DOHH2 (cell line): ENCODE results near the gene GALE.

Source experiments
- H3F3A ChIP-seq: fragments of 200-600 bp; sonication (generic), shearing (Covaris generic); 2 replicates; pipeline ENCODE4 v1.6.0; 2016; ENCODE audit warnings: antibody characterized with exemption, mild to moderate bottlenecking; ENCODE audit not compliant: control insufficient read depth, insufficient read depth
- H3K27ac ChIP-seq: fragments of 200-600 bp; sonication (generic); 2 replicates; pipeline ENCODE4 v1.5.1; 2014; ENCODE audit warnings: low read depth, mild to moderate bottlenecking, low read length, moderate library complexity
- H3K27me3 ChIP-seq: fragments of 200-600 bp; sonication (generic); 2 replicates; pipeline ENCODE4 v1.6.1; 2014; ENCODE audit warnings: mild to moderate bottlenecking, low read length, mixed read lengths; ENCODE audit not compliant: control insufficient read depth
- H3K36me3 ChIP-seq: fragments of 200-600 bp; sonication (generic); 2 replicates; pipeline ENCODE4 v1.6.1; 2014; ENCODE audit warnings: mild to moderate bottlenecking, low read length, moderate library complexity, mixed read lengths; ENCODE audit not compliant: control insufficient read depth
- H3K4me1 ChIP-seq: fragments of 200-600 bp; sonication (generic); 2 replicates; pipeline ENCODE4 v1.6.1; 2014; ENCODE audit warnings: mild to moderate bottlenecking, low read length, mixed read lengths; ENCODE audit not compliant: control insufficient read depth
- H3K4me2 ChIP-seq: fragments of 200-600 bp; sonication (generic); 2 replicates; pipeline ENCODE4 v1.6.0; 2014; ENCODE audit warnings: mild to moderate bottlenecking, low read length, moderate library complexity
- H3K4me3 ChIP-seq: fragments of 200-600 bp; sonication (generic); 2 replicates; pipeline ENCODE4 v1.5.1; 2014; ENCODE audit warnings: mild to moderate bottlenecking, low read length, mixed read lengths
- H3K79me2 ChIP-seq: fragments of 200-600 bp; sonication (generic); 2 replicates; pipeline ENCODE4 v1.6.1; 2014; ENCODE audit warnings: mild to moderate bottlenecking, low read length, mixed read lengths; ENCODE audit not compliant: control insufficient read depth
- H3K9me2 ChIP-seq: fragments of 200-600 bp; sonication (generic); replicated peaks from 2 replicates; pipeline ENCODE4 v1.6.1; 2014; ENCODE audit warnings: mild to moderate bottlenecking, low read length, mixed read lengths; ENCODE audit not compliant: control insufficient read depth
- H3K9me3 ChIP-seq: fragments of 200-600 bp; sonication (generic); 2 replicates; pipeline ENCODE4 v1.6.1; 2014; ENCODE audit warnings: antibody characterized with exemption, low read length, mixed read lengths; ENCODE audit not compliant: control insufficient read depth, insufficient read depth
- H4K20me1 ChIP-seq: fragments of 200-600 bp; sonication (generic); 2 replicates; pipeline ENCODE4 v1.6.0; 2014; ENCODE audit warnings: low read depth, mild to moderate bottlenecking, antibody characterized with exemption, low read length, moderate library complexity; ENCODE audit not compliant: control insufficient read depth, insufficient read depth
- EZH2phosphoT487 ChIP-seq: fragments of 200-600 bp; sonication (generic); IDR thresholded peaks from 2 replicates; pipeline ENCODE4 v1.6.1; 2017; ENCODE audit warnings: borderline replicate concordance, mild to moderate bottlenecking, antibody characterized with exemption, low read length, moderate library complexity, mixed read lengths
- TF ChIP-seq, protein P1 (sequence below): fragments of 200-600 bp; sonication (generic); IDR thresholded peaks from one replicate; pipeline ENCODE4 v1.5.1; 2014; ENCODE audit warnings: antibody characterized with exemption, mild to moderate bottlenecking, low read depth, low read length; ENCODE audit not compliant: poor library complexity, severe bottlenecking

GALE gene

DNA sequence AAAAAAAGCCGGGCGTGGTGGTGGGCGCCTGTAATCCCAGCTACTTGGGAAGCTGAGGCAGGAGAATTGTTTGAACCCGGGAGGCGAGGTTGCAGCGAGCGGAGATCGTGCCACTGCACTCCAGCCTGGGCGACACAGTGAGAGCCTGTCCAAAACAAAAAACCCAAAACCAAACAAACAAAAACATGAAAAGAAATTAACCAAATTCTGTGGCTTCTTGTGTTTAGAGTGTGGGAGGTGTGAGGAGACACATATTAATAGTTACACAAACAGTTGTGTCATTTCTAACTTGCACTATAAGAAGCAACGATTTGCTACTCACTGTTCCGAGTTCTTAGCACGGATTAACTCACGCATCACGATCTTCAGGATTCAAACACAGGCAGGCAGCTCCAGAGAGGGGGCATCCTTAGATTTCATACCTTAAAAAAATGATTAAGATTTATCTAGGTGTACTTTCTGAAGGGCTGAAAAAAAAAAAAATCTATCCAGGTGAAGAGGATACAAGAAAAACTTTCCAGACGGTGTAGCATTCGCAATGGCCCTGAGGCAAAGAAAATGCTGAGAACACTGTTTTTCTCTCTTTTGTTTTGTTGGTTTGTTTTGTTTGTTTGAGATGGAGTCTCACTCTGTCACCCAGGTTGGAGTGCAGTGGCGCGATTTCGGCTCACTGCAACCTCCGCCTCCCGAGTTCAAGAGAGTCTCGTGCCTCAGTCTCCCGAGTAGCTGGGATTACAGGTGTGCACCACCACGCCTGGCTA, 25.4 kb upstream of the GALE start:
- peaks cover 6% of the 10 kb centered on the region; the same call in 1 of the 2 replicates for H3F3A ChIP-seq
- H3K4me3 ChIP-seq = peak overlapping the region; percentile 96
- no peak for TF ChIP-seq EZH2phosphoT487
- TF ChIP-seq, protein P1, sequence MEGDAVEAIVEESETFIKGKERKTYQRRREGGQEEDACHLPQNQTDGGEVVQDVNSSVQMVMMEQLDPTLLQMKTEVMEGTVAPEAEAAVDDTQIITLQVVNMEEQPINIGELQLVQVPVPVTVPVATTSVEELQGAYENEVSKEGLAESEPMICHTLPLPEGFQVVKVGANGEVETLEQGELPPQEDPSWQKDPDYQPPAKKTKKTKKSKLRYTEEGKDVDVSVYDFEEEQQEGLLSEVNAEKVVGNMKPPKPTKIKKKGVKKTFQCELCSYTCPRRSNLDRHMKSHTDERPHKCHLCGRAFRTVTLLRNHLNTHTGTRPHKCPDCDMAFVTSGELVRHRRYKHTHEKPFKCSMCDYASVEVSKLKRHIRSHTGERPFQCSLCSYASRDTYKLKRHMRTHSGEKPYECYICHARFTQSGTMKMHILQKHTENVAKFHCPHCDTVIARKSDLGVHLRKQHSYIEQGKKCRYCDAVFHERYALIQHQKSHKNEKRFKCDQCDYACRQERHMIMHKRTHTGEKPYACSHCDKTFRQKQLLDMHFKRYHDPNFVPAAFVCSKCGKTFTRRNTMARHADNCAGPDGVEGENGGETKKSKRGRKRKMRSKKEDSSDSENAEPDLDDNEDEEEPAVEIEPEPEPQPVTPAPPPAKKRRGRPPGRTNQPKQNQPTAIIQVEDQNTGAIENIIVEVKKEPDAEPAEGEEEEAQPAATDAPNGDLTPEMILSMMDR = no peak
- H4K20me1 ChIP-seq = no peaks in the 10 kb centered on the region
- H3K9me2 ChIP-seq = no peaks in the 10 kb centered on the region
- H3K27ac ChIP-seq = peak overlapping the region; percentile 41; the same call in 1 of the 2 replicates
- H3K4me2 ChIP-seq = peak overlapping the region; percentile 87
- peaks cover 3% of the 10 kb centered on the region; the same call in 1 of the 2 replicates for H3K36me3 ChIP-seq
- peaks cover 25% of the 10 kb centered on the region for H3K4me1 ChIP-seq
- no peaks in the 10 kb centered on the region for H3K27me3 ChIP-seq
- H3K9me3 ChIP-seq = no peaks in the 10 kb centered on the region
- peaks cover 15% of the 10 kb centered on the region for H3K79me2 ChIP-seq

- Histone ChIP-seq H3K9me3 (no peaks in the 10 kb centered on the region), H3K36me3 (peaks cover 3% of the 10 kb centered on the region; the same call in 1 of the 2 replicates), H3K27ac (peak within 1 kb of the TSS; percentile 41), H3K4me2 (peak within 1 kb of the TSS; percentile 87), H3F3A (peaks cover 6% of the 10 kb centered on the region; the same call in 1 of the 2 replicates), H3K79me2 (peaks cover 15% of the 10 kb centered on the region), H3K4me1 (peaks cover 25% of the 10 kb centered on the region), H3K27me3 (no peaks in the 10 kb centered on the region), H4K20me1 (no peaks in the 10 kb centered on the region), H3K9me2 (no peaks in the 10 kb centered on the region), H3K4me3 (peak within 1 kb of the TSS; percentile 96)
- TF ChIP-seq EZH2phosphoT487 = no peak
- TF ChIP-seq, protein P1 = no peak
These were observed 24.7 kb upstream of the GALE start, which contains the start of gene HMGCL for GRCh38 chr1:23825076-23825761. TSS of gene HMGCL (minus strand) at chr1:23825429. CDS start at chr1:23825415, 14 bp downstream.

- peaks cover 6% of the 10 kb centered on the region; the same call in 1 of the 2 replicates for H3F3A ChIP-seq
- H3K79me2 ChIP-seq = peaks cover 15% of the 10 kb centered on the region
- peak overlapping the region; percentile 96 for H3K4me3 ChIP-seq
- no peaks in the 10 kb centered on the region for H3K9me3 ChIP-seq
- H3K27ac ChIP-seq = peak overlapping the region; percentile 41; the same call in 1 of the 2 replicates
- TF ChIP-seq, protein P1 = no peak
- TF ChIP-seq EZH2phosphoT487 = no peak
- H3K4me2 ChIP-seq = peak overlapping the region; percentile 87
- H4K20me1 ChIP-seq = no peaks in the 10 kb centered on the region
- H3K27me3 ChIP-seq = no peaks in the 10 kb centered on the region
- H3K9me2 ChIP-seq = no peaks in the 10 kb centered on the region
- H3K36me3 ChIP-seq = peaks cover 3% of the 10 kb centered on the region; the same call in 1 of the 2 replicates
- H3K4me1 ChIP-seq = peaks cover 25% of the 10 kb centered on the region
These were observed 24.1 kb upstream of the GALE start for GRCh38 chr1:23824711-23825075.
